ENCODE data around the gene NTSR2.

DNA sequence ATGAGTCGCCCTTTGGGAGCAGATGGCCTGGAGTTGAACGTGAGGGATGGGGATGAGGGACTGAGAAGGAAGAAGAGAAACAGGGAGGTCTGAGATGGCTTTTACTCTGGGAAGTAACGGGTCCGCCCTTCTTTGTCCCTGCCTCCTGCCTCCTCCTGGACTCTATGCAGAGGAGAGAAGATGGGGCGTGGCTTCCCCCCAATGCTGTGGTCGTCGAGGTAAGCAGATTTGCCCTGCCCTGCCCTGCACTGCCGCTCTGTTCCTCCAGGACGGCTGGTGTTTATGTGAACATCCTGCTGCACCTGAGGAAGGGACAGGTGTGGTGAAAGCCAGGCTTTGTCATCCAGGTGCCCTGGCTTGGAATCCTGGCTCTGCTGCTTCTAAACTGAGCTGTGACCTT lies 13.5 kb upstream of the NTSR2 start:
- TF ChIP-seq, protein P1, sequence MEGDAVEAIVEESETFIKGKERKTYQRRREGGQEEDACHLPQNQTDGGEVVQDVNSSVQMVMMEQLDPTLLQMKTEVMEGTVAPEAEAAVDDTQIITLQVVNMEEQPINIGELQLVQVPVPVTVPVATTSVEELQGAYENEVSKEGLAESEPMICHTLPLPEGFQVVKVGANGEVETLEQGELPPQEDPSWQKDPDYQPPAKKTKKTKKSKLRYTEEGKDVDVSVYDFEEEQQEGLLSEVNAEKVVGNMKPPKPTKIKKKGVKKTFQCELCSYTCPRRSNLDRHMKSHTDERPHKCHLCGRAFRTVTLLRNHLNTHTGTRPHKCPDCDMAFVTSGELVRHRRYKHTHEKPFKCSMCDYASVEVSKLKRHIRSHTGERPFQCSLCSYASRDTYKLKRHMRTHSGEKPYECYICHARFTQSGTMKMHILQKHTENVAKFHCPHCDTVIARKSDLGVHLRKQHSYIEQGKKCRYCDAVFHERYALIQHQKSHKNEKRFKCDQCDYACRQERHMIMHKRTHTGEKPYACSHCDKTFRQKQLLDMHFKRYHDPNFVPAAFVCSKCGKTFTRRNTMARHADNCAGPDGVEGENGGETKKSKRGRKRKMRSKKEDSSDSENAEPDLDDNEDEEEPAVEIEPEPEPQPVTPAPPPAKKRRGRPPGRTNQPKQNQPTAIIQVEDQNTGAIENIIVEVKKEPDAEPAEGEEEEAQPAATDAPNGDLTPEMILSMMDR (IDR thresholded peaks at IDR 0.05; ENCODE audit: low read depth, low read length, missing input control), result no peak
- no peak for TF ChIP-seq RAD21 (IDR thresholded peaks at IDR 0.05)
- TF ChIP-seq GABPA (IDR thresholded peaks at IDR 0.05 in 1 of 2, conservative IDR thresholded peaks at IDR 0.05 in 1 of 2), result no peak
- no peak for TF ChIP-seq RXRA (IDR thresholded peaks at IDR 0.05)
- no peak for TF ChIP-seq TAF1 (conservative IDR thresholded peaks at IDR 0.05)
- TF ChIP-seq, protein P2, sequence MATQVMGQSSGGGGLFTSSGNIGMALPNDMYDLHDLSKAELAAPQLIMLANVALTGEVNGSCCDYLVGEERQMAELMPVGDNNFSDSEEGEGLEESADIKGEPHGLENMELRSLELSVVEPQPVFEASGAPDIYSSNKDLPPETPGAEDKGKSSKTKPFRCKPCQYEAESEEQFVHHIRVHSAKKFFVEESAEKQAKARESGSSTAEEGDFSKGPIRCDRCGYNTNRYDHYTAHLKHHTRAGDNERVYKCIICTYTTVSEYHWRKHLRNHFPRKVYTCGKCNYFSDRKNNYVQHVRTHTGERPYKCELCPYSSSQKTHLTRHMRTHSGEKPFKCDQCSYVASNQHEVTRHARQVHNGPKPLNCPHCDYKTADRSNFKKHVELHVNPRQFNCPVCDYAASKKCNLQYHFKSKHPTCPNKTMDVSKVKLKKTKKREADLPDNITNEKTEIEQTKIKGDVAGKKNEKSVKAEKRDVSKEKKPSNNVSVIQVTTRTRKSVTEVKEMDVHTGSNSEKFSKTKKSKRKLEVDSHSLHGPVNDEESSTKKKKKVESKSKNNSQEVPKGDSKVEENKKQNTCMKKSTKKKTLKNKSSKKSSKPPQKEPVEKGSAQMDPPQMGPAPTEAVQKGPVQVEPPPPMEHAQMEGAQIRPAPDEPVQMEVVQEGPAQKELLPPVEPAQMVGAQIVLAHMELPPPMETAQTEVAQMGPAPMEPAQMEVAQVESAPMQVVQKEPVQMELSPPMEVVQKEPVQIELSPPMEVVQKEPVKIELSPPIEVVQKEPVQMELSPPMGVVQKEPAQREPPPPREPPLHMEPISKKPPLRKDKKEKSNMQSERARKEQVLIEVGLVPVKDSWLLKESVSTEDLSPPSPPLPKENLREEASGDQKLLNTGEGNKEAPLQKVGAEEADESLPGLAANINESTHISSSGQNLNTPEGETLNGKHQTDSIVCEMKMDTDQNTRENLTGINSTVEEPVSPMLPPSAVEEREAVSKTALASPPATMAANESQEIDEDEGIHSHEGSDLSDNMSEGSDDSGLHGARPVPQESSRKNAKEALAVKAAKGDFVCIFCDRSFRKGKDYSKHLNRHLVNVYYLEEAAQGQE (IDR thresholded peaks at IDR 0.05), result no peak
- no peak for TF ChIP-seq SP1 (IDR thresholded peaks at IDR 0.05)
- TF ChIP-seq YY1 (IDR thresholded peaks at IDR 0.05), result no peak
- TF ChIP-seq, protein P3, sequence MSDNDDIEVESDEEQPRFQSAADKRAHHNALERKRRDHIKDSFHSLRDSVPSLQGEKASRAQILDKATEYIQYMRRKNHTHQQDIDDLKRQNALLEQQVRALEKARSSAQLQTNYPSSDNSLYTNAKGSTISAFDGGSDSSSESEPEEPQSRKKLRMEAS (IDR thresholded peaks at IDR 0.05), result no peak
- no peak for TF ChIP-seq FOXA2 (IDR thresholded peaks at IDR 0.05)
- TF ChIP-seq, protein P4, sequence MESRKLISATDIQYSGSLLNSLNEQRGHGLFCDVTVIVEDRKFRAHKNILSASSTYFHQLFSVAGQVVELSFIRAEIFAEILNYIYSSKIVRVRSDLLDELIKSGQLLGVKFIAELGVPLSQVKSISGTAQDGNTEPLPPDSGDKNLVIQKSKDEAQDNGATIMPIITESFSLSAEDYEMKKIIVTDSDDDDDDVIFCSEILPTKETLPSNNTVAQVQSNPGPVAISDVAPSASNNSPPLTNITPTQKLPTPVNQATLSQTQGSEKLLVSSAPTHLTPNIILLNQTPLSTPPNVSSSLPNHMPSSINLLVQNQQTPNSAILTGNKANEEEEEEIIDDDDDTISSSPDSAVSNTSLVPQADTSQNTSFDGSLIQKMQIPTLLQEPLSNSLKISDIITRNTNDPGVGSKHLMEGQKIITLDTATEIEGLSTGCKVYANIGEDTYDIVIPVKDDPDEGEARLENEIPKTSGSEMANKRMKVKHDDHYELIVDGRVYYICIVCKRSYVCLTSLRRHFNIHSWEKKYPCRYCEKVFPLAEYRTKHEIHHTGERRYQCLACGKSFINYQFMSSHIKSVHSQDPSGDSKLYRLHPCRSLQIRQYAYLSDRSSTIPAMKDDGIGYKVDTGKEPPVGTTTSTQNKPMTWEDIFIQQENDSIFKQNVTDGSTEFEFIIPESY (IDR thresholded peaks at IDR 0.05), result no peak
